Prostate gland (tissue), 2 donors: ENCODE measurements around the gene CPSF2. TPM values are rescaled to one million over a fixed set of nuclear protein-coding genes. Genes with fewer than 3 reads are reported as not detected.
"Not testable (repeated sequence)": the region's sequence is repeated elsewhere in the genome, so short reads cannot be mapped to it uniquely, and the experiment has no call there.

Source experiments
- DNase-seq: peaks from one replicate; pipeline ENCODE4 v3.0.0-alpha.2; 2019; ENCODE audit warnings: low spot score
- H3K27ac ChIP-seq, 2 donors: fragments of 200-600 bp; sonication (generic); 2 replicates each; pipeline ENCODE4 v1.5.1; 2017 to 2019
- H3K27me3 ChIP-seq: fragments of 200-600 bp; sonication (generic); replicated peaks from 2 replicates; pipeline ENCODE4 v1.5.1; 2019; ENCODE audit not compliant: insufficient read depth
- H3K36me3 ChIP-seq, 2 donors: fragments of 200-600 bp; sonication (generic); 1 replicate in 1 of 2; 2 replicates in 1 of 2; pipeline versions ENCODE4 v1.5.1 to v1.8.1; 2017 to 2019
- H3K4me1 ChIP-seq: fragments of 200-600 bp; sonication (generic); replicated peaks from 2 replicates; pipeline ENCODE4 v1.5.1; 2019
- H3K4me3 ChIP-seq, 2 donors: fragments of 200-600 bp; sonication (generic); 2 replicates each; pipeline ENCODE4 v1.5.1; 2017 to 2019
- H3K9me3 ChIP-seq: fragments of 200-600 bp; sonication (generic); 2 replicates; pipeline ENCODE4 v1.5.1; 2017
- CTCF ChIP-seq, 4 experiments: fragments of 200-600 bp in 2 of 4; fragments of 450-650 bp in 2 of 4; sonication (generic) in 2 of 4; IDR thresholded peaks; 1 replicate in 3 of 4; 2 replicates in 1 of 4; pipeline ENCODE4 v1.5.1; 2016 to 2019; ENCODE audit warnings: antibody characterized with exemption in 4 of 4, mild to moderate bottlenecking in 2 of 4, moderate library complexity in 2 of 4
- POLR2A ChIP-seq: fragments of 450-650 bp; IDR thresholded peaks from one replicate; pipeline ENCODE4 v1.6.1; 2016; ENCODE audit warnings: antibody characterized with exemption, mild to moderate bottlenecking
- POLR2AphosphoS5 ChIP-seq: sonication (generic); formaldehyde crosslinking; IDR thresholded peaks from one replicate; pipeline ENCODE4 v1.6.1; 2017; ENCODE audit warnings: antibody characterized with exemption
- WGBS: methylation state at CpG from one replicate; pipeline ENCODE4 v1.1.5; 2018; 5-methylcytosine and 5-hydroxymethylcytosine counted together
- intact Hi-C: fragments of 100-400 bp; cut with DNase I; formaldehyde crosslinking; loops from one replicate; pipeline ENCODE4 v1.14.2; 2022
- total RNA-seq, 2 donors: library from RNA; depleted of rRNA; stranded (reverse); fragments of >200 nt; gene quantifications; one replicate each; pipeline ENCODE4 v1.1.0, GENCODE V29; 2016

CPSF2 gene
- total RNA-seq, 2 donors from 2014 or later = 25.4 to 74.5 TPM

- no peaks in the 10 kb centered on the region for H3K9me3 ChIP-seq
- no peaks in the 10 kb centered on the region for H3K4me1 ChIP-seq
- WGBS = 88% methylated on average over 6 of the region's 6 CpGs
- TF ChIP-seq CTCF (IDR thresholded peaks at IDR 0.05) (no peak), POLR2AphosphoS5 (no peak), POLR2A (no peak)
- H3K27ac ChIP-seq = no peak overlapping the region
- no peaks in the 10 kb centered on the region for H3K27me3 ChIP-seq
- H3K36me3 ChIP-seq = no peaks in the 10 kb centered on the region
- DNase-seq = no peak
- intact Hi-C loops = no loop called here
- H3K4me3 ChIP-seq = no peak overlapping the region
Measured at GRCh38 chr14:92185559-92185958, 63.8 kb downstream of the CPSF2 start.

GRCh38 chr14:92187616-92188015 lies 65.8 kb downstream of the CPSF2 start:
- intact Hi-C loops, H3K4me1 ChIP-seq, H3K9me3 ChIP-seq, H3K4me3 ChIP-seq, H3K27me3 ChIP-seq, H3K36me3 ChIP-seq, DNase-seq, H3K27ac ChIP-seq: not testable (repeated sequence)
- WGBS = 96% methylated on average over 23 of the region's 23 CpGs

GRCh38 chr14:92190768-92191167 lies 69.0 kb downstream of the CPSF2 start:
- TF ChIP-seq CTCF (IDR thresholded peaks at IDR 0.05) (no peak), POLR2A (no peak), POLR2AphosphoS5 (no peak)
- Histone ChIP-seq H3K27me3 (no peaks in the 10 kb centered on the region), H3K36me3 (no peaks in the 10 kb centered on the region), H3K4me3 (no peak overlapping the region), H3K4me1 (no peaks in the 10 kb centered on the region), H3K27ac (no peak overlapping the region), H3K9me3 (no peaks in the 10 kb centered on the region)
- intact Hi-C loops = no loop called here
- WGBS = 77% methylated on average over 6 of the region's 6 CpGs
- no peak for DNase-seq

- DNase-seq = no peak
- H3K4me3 ChIP-seq = no peak overlapping the region
Measured at GRCh38 chr14:92198804-92199203, 77.0 kb downstream of the CPSF2 start.

GRCh38 chr14:92199763-92200162 lies 78.0 kb downstream of the CPSF2 start:
- no peak for DNase-seq
- no peaks in the 10 kb centered on the region for H3K27me3 ChIP-seq
- intact Hi-C loops = no loop called here
- H3K36me3 ChIP-seq = no peaks in the 10 kb centered on the region
- H3K4me3 ChIP-seq = no peak overlapping the region
- H3K27ac ChIP-seq = no peak overlapping the region
- H3K9me3 ChIP-seq = no peaks in the 10 kb centered on the region
- no peak for TF ChIP-seq CTCF (IDR thresholded peaks at IDR 0.05)
- TF ChIP-seq POLR2A = no peak
- no peaks in the 10 kb centered on the region for H3K4me1 ChIP-seq
- WGBS = 43% methylated on average over 6 of the region's 6 CpGs

More at GRCh38 chr14:92198804-92199203, 77.0 kb downstream of the CPSF2 start:
- H3K4me1 ChIP-seq = no peaks in the 10 kb centered on the region
- H3K27me3 ChIP-seq = no peaks in the 10 kb centered on the region
- TF ChIP-seq CTCF (IDR thresholded peaks at IDR 0.05) (no peak), POLR2A (no peak), POLR2AphosphoS5 (no peak)
- intact Hi-C loops = no loop called here
- H3K36me3 ChIP-seq = no peaks in the 10 kb centered on the region
- no peaks in the 10 kb centered on the region for H3K9me3 ChIP-seq
- no peak overlapping the region for H3K27ac ChIP-seq
- 84% methylated on average over 5 of the region's 5 CpGs for WGBS
